Ishikawa (cell line): ENCODE data around the gene RASA1.

Experiments used
- FOXM1 ChIP-seq: IDR thresholded peaks from 2 replicates; pipeline ENCODE4 v1.6.1; 2012; ENCODE audit warnings: low read depth, borderline replicate concordance
- TAF1 ChIP-seq: IDR thresholded peaks from 2 replicates; pipeline ENCODE4 v1.6.1; 2012; ENCODE audit warnings: low read depth, mild to moderate bottlenecking

GRCh38 chr5:87340716-87341115, 73.0 kb downstream of the RASA1 start:
- TF ChIP-seq FOXM1: no peak
- TF ChIP-seq TAF1: no peak
